Left lung (tissue), 10 donors: ENCODE measurements around the gene GRWD1. TPM values are rescaled to one million over a fixed set of nuclear protein-coding genes. Genes with fewer than 3 reads are reported as not detected.

ENCODE experiments used
- ATAC-seq: fragments of 200-7000 bp; cut with Tn5 transposase; one replicate; pipeline ENCODE4 v1.9.1; 2020; ENCODE audit warnings: moderate library complexity
- DNase-seq, 4 donors: peaks; one replicate each; pipeline ENCODE4 v3.0.0-alpha.2; 2013 to 2020
- H3K27ac ChIP-seq, 2 donors: fragments of 200-600 bp; sonication (generic) in 1 of 2; one replicate each; pipeline versions ENCODE4 v1.5.0 to v1.8.0; 2020 to 2021
- H3K27me3 ChIP-seq, 2 donors: fragments of 200-600 bp; sonication (generic) in 1 of 2; one replicate each; pipeline versions ENCODE4 v1.5.0 to v1.8.0; 2020 to 2021
- H3K36me3 ChIP-seq, 2 donors: fragments of 200-600 bp; sonication (generic) in 1 of 2; one replicate each; pipeline versions ENCODE4 v1.5.0 to v1.8.0; 2020 to 2021
- H3K4me1 ChIP-seq, 2 donors: fragments of 200-600 bp; one replicate each; pipeline ENCODE4 v1.8.0; 2021
- H3K4me3 ChIP-seq, 2 donors: fragments of 200-600 bp; sonication (generic) in 1 of 2; one replicate each; pipeline versions ENCODE4 v1.5.0 to v1.8.0; 2020 to 2021; ENCODE audit warnings: mild to moderate bottlenecking in 1 of 2
- H3K9me3 ChIP-seq, 2 donors: fragments of 200-600 bp; sonication (generic) in 1 of 2; one replicate each; pipeline versions ENCODE4 v1.5.0 to v1.8.0; 2020 to 2021
- CTCF ChIP-seq, 2 donors: fragments of 200-600 bp; sonication (generic) in 1 of 2; IDR thresholded peaks; one replicate each; pipeline versions ENCODE4 v1.5.0 to v1.8.0; 2021; ENCODE audit warnings: antibody characterized with exemption in 2 of 2
- intact Hi-C, 2 donors: fragments of 100-400 bp; cut with DNase I; formaldehyde crosslinking; loops; one replicate each; pipeline versions ENCODE4 v1.11.2 to v1.14.2; 2022
- polyA plus RNA-seq, 6 donors: library from polyadenylated mRNA; unstranded; fragments of 120-200 nt; gene quantifications; one replicate each; pipeline ENCODE4 v1.2.1, GENCODE V29; 2013; ENCODE audit not compliant: insufficient read length in 6 of 6
- total RNA-seq, 2 donors: library from RNA; stranded (reverse); fragmentation: NEBNext Ultra II Directional; extraction: Animal tissue kit (Norgen Biotek cat#: 25700); gene quantifications; one replicate each; pipeline ENCODE4 v1.2.1, GENCODE V29; 2021
- donor health status: DM: no; HTN: yes; CAD: no.
- donor health status: DM: no; HTN: no; CAD: no.

Gene GRWD1
- total and polyA plus RNA-seq, 8 donors, result 18.4 to 33.8 (median 24.4) TPM

- Histone ChIP-seq H3K27ac (no peak overlapping the region), H3K4me1 (peaks cover 10 to 14% of the 10 kb centered on the region in 2 donors), H3K27me3 (no peaks in the 10 kb centered on the region), H3K9me3 (no peaks in the 10 kb centered on the region), H3K4me3 (no peak overlapping the region), H3K36me3 (peaks cover 0 to 82% of the 10 kb centered on the region in 2 donors)
- DNase-seq, result no peak
- intact Hi-C loops, result no loop called here
- no peak for ATAC-seq
- no peak for TF ChIP-seq CTCF (IDR thresholded peaks at IDR 0.05)
Observed at GRCh38 chr19:48473161-48473966, 27.6 kb downstream of the GRWD1 start.

GRCh38 chr19:48474084-48474592 is 28.4 kb downstream of the GRWD1 start:
- no peak for DNase-seq
- no peaks in the 10 kb centered on the region for H3K9me3 ChIP-seq
- intact Hi-C loops, result no loop called here
- no peaks in the 10 kb centered on the region for H3K27me3 ChIP-seq
- no peak for ATAC-seq
- no peak overlapping the region for H3K27ac ChIP-seq
- no peak for TF ChIP-seq CTCF (IDR thresholded peaks at IDR 0.05)
- H3K4me1 ChIP-seq, result peaks cover 10 to 12% of the 10 kb centered on the region in 2 donors
- no peak overlapping the region for H3K4me3 ChIP-seq
- H3K36me3 ChIP-seq, result peaks cover 0 to 88% of the 10 kb centered on the region in 2 donors

GRCh38 chr19:48475369-48476068 is 29.7 kb downstream of the GRWD1 start:
- H3K36me3 ChIP-seq, result peaks cover 0 to 88% of the 10 kb centered on the region in 2 donors
- no peak for TF ChIP-seq CTCF (IDR thresholded peaks at IDR 0.05)
- no peaks in the 10 kb centered on the region for H3K9me3 ChIP-seq
- ATAC-seq (no peak), DNase-seq (no peak)
- peaks cover 0 to under 1% of the 10 kb centered on the region in 2 donors for H3K27me3 ChIP-seq
- intact Hi-C loops, result no loop called here
- H3K4me3 ChIP-seq, result no peak overlapping the region
- peaks cover 6 to 7% of the 10 kb centered on the region in 2 donors for H3K4me1 ChIP-seq
- no peak overlapping the region for H3K27ac ChIP-seq

- ATAC-seq, result no peak
- Histone ChIP-seq H3K27ac (no peak overlapping the region), H3K36me3 (peaks cover 0 to 81% of the 10 kb centered on the region in 2 donors)
Observed at GRCh38 chr19:48476176-48476575, 30.4 kb downstream of the GRWD1 start.

More at GRCh38 chr19:48476176-48476575, 30.4 kb downstream of the GRWD1 start:
- DNase-seq, result no peak
- peaks cover 0 to 4% of the 10 kb centered on the region in 2 donors for H3K27me3 ChIP-seq
- H3K4me3 ChIP-seq, result no peak overlapping the region
- peaks cover 5 to 11% of the 10 kb centered on the region in 2 donors for H3K4me1 ChIP-seq
- intact Hi-C loops, result no loop called here
- TF ChIP-seq CTCF (IDR thresholded peaks at IDR 0.05), result no peak
- H3K9me3 ChIP-seq, result no peaks in the 10 kb centered on the region
